Endothelial cell of umbilical vein (primary cell): ENCODE measurements around the gene SLC30A3. TPM values are rescaled to one million over a fixed set of nuclear protein-coding genes. Genes with fewer than 3 reads are reported as not detected.
"Not testable (repeated sequence)": the region's sequence is repeated elsewhere in the genome, so short reads cannot be mapped to it uniquely, and the experiment has no call there.

ENCODE experiments used
- BruUV-seq: library from RNA; stranded (reverse); fragments of 400-500 nt; replicated peaks from 2 replicates; lab custom pipeline; 2021; lab: Mats Ljungman, UMichigan
- CTCF ChIA-PET: fragments of 300-600, 350-600 bp; sonication (Branson Sonifier 250); formaldehyde crosslinking; loops from one replicate; lab custom pipeline; 2021; ENCODE audit warnings: antibody characterized with exemption, inconsistent platforms; lab: Charles Lee
- POLR2A ChIA-PET: fragments of 300-600, 350-600 bp; sonication (Branson Sonifier 250); formaldehyde crosslinking; loops from one replicate; lab custom pipeline; 2021; ENCODE audit warnings: antibody characterized with exemption, inconsistent platforms; lab: Charles Lee
- DNase-seq: peaks from one replicate; pipeline ENCODE4 v3.0.0-alpha.2; 2011; ENCODE audit warnings: low read depth, low spot score
- FAIRE-seq: peaks from 2 replicates; lab custom pipeline; 2011; peaks lifted over from hg19 to GRCh38; lab: Jason Lieb, UNC
- H2AFZ ChIP-seq: 2 replicates; pipeline ENCODE4 v1.6.0; 2012; ENCODE audit warnings: low read depth, low read length, control low read depth, inconsistent platforms
- H3K27ac ChIP-seq: 2 replicates; pipeline ENCODE4 v1.5.1; 2011; ENCODE audit warnings: low read depth, mild to moderate bottlenecking, control low read depth, low read length, moderate library complexity; ENCODE audit not compliant: insufficient read depth
- H3K27me3 ChIP-seq, 2 experiments: 2 replicates each; pipeline versions ENCODE4 v1.6.0 to v1.6.1; 2011; ENCODE audit warnings: low read length in 2 of 2, mixed read lengths in 1 of 2; ENCODE audit not compliant: control insufficient read depth in 2 of 2, insufficient read depth in 2 of 2
- H3K36me3 ChIP-seq, 2 experiments: 2 replicates in 1 of 2; 3 replicates in 1 of 2; pipeline ENCODE4 v1.5.1; 2011; ENCODE audit warnings: low read length in 2 of 2, mild to moderate bottlenecking in 1 of 2, moderate library complexity in 1 of 2; ENCODE audit not compliant: control insufficient read depth in 2 of 2, insufficient read depth in 2 of 2; ENCODE audit errors: extremely low read depth in 1 of 2
- H3K4me1 ChIP-seq: 3 replicates; pipeline ENCODE4 v1.5.1; 2011; ENCODE audit warnings: mild to moderate bottlenecking, low read length; ENCODE audit not compliant: control insufficient read depth, insufficient read depth; ENCODE audit errors: extremely low read depth
- H3K4me2 ChIP-seq: 2 replicates; pipeline ENCODE4 v1.6.1; 2011; ENCODE audit warnings: low read length, control low read depth, mixed read lengths; ENCODE audit not compliant: insufficient read depth
- H3K4me3 ChIP-seq, 3 experiments: fragments of 200-600 bp in 1 of 3; sonication (generic), shearing (Covaris generic) in 1 of 3; replicated peaks in 1 of 3; 2 replicates each; pipeline ENCODE4 v1.5.1; 2011 to 2016; ENCODE audit warnings: control low read depth in 3 of 3, low read length in 3 of 3, mild to moderate bottlenecking in 2 of 3, inconsistent platforms in 1 of 3, low read depth in 1 of 3, moderate library complexity in 1 of 3; ENCODE audit not compliant: insufficient read depth in 1 of 3
- H3K79me2 ChIP-seq: 2 replicates; pipeline ENCODE4 v1.6.0; 2012; ENCODE audit warnings: low read length, inconsistent platforms; ENCODE audit not compliant: control insufficient read depth, insufficient read depth
- H3K9ac ChIP-seq: replicated peaks from 2 replicates; pipeline ENCODE3; 2011; ENCODE audit warnings: low read length, control low read depth; ENCODE audit not compliant: insufficient read depth; ENCODE audit errors: extremely low read depth
- H3K9me1 ChIP-seq: replicated peaks from 3 replicates; pipeline ENCODE4 v1.6.0; 2011; ENCODE audit warnings: mild to moderate bottlenecking, low read length; ENCODE audit not compliant: control insufficient read depth, insufficient read depth; ENCODE audit errors: extremely low read depth
- H3K9me3 ChIP-seq: replicated peaks from 2 replicates; pipeline ENCODE4 v1.5.1; 2012; ENCODE audit warnings: low read length, inconsistent platforms; ENCODE audit not compliant: control insufficient read depth, insufficient read depth
- H4K20me1 ChIP-seq: replicated peaks from 2 replicates; pipeline ENCODE3; 2011; ENCODE audit warnings: mild to moderate bottlenecking, low read length; ENCODE audit not compliant: control insufficient read depth, insufficient read depth; ENCODE audit errors: extremely low read depth
- EZH2 ChIP-seq: IDR thresholded peaks from 2 replicates; pipeline ENCODE4 v1.6.1; 2012; ENCODE audit warnings: borderline replicate concordance, low read depth, mild to moderate bottlenecking, moderate library complexity, low read length, inconsistent platforms; ENCODE audit not compliant: severe bottlenecking
- FOS ChIP-seq: IDR thresholded peaks from 2 replicates; pipeline ENCODE4 v1.6.1; 2011; ENCODE audit warnings: mild to moderate bottlenecking, low read length, moderate library complexity, borderline replicate concordance; ENCODE audit not compliant: insufficient read depth
- GATA2 ChIP-seq: IDR thresholded peaks from 2 replicates; pipeline ENCODE4 v1.7.0; 2011; ENCODE audit warnings: low read depth, mild to moderate bottlenecking, moderate library complexity, mixed read lengths, low read length; ENCODE audit not compliant: insufficient read length, insufficient read depth
- JUN ChIP-seq: IDR thresholded peaks from 2 replicates; pipeline ENCODE4 v1.6.1; 2011; ENCODE audit warnings: borderline replicate concordance, low read depth; ENCODE audit not compliant: insufficient read length, insufficient read depth
- MYC ChIP-seq: IDR thresholded peaks from one replicate; pipeline ENCODE4 v1.6.1; 2011; ENCODE audit warnings: mild to moderate bottlenecking, low read depth, low read length
- POLR2A ChIP-seq: IDR thresholded peaks from 2 replicates; pipeline ENCODE4 v1.6.1; 2012; ENCODE audit warnings: low read depth, mild to moderate bottlenecking, control low read depth, low read length
- POLR2AphosphoS5 ChIP-seq: IDR thresholded peaks from 2 replicates; pipeline ENCODE4 v1.6.1; 2012; ENCODE audit warnings: low read depth, mild to moderate bottlenecking, control low read depth, low read length, moderate library complexity; ENCODE audit not compliant: insufficient read depth
- dilution Hi-C: fragments of 300-500 bp; cut with MboI; formaldehyde crosslinking; loops from one replicate; pipeline ENCODE4 v1.15.0; 2019; ENCODE audit warnings: low sequenced_read_pairs; ENCODE audit not compliant: extremely low pct_ligation_motif_present
- intact Hi-C: fragments of 100-400 bp; cut with micrococcal nuclease; formaldehyde crosslinking; loops from one replicate; pipeline ENCODE4 v1.10.0; 2022
- polyA plus RNA-seq, 4 experiments: library from polyadenylated mRNA; depleted of rRNA in 3 of 4; stranded (reverse) in 3 of 4; unstranded in 1 of 4; fragments of >200 nt; gene quantifications; 2 replicates each; pipeline versions ENCODE4 v1.2.1 to v1.2.3, GENCODE V29; 2011 to 2012; ENCODE audit warnings: missing spikeins in 1 of 4
- total RNA-seq: library from RNA; stranded (reverse); gene quantifications from 2 replicates; pipeline ENCODE4 v1.2.3, GENCODE V29; 2021
- TF ChIP-seq, protein P1 (sequence below): IDR thresholded peaks from 2 replicates; pipeline ENCODE4 v1.6.1; 2011; ENCODE audit not compliant: insufficient read depth, insufficient read length
- TF ChIP-seq, protein P2 (sequence below), 2 donors: IDR thresholded peaks; 1 replicate in 1 of 2; 2 replicates in 1 of 2; pipeline ENCODE4 v1.5.1; 2011; ENCODE audit warnings: low read length in 2 of 2, mild to moderate bottlenecking in 2 of 2, moderate library complexity in 2 of 2, control low read depth in 1 of 2, inconsistent platforms in 1 of 2, low read depth in 1 of 2; ENCODE audit not compliant: insufficient read depth in 1 of 2; ENCODE audit errors: extremely low read depth in 1 of 2

SLC30A3 gene
- total and polyA plus RNA-seq, 2 donors (not counting 3 experiments of a cell fraction or from before 2014, with no cell fraction given): 16.7 to 63.9 TPM

DNA sequence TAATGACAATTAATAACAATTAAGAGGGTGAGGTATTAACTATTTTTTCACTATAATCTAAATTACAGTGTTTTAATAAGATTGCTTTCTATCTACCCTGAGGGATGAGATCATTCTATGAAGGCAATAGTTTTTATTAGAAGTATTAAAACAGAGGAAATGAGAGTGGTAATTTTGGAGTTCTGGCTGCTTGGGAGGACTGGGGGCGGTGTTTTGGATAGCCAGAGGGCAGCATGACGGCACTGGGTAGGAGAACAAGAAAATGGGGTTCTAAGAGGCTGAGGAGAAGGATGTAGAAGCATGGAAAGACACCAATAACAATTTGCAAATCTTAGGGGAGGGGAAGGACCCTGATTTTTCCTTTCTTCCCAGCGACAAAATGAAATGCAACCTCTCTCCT lies 7.3 kb upstream of the SLC30A3 start:
- no TSS peak for BruUV-seq
- no peak for FAIRE-seq
- Histone ChIP-seq H3K36me3 (no peaks in the 10 kb centered on the region), H3K4me2 (no peak overlapping the region), H3K9ac (no peak overlapping the region), H3K27ac (no peak overlapping the region), H3K9me3 (no peaks in the 10 kb centered on the region), H3K27me3 (peaks cover 8% of the 10 kb centered on the region in 2 experiments), H3K9me1 (no peaks in the 10 kb centered on the region), H3K4me3 (no peak overlapping the region), H3K79me2 (no peaks in the 10 kb centered on the region), H3K4me1 (no peaks in the 10 kb centered on the region), H4K20me1 (no peaks in the 10 kb centered on the region), H2AFZ (no peak overlapping the region)
- POLR2A ChIA-PET: no interaction called here
- no peak for DNase-seq
- dilution Hi-C loops (no loop called here), intact Hi-C loops (no loop called here)
- TF ChIP-seq FOS (no peak), GATA2 (no peak), JUN (no peak), POLR2AphosphoS5 (no peak), MYC (no peak), POLR2A (no peak), EZH2 (no peak)
- TF ChIP-seq, protein P1, sequence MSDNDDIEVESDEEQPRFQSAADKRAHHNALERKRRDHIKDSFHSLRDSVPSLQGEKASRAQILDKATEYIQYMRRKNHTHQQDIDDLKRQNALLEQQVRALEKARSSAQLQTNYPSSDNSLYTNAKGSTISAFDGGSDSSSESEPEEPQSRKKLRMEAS: no peak
- TF ChIP-seq, protein P2, sequence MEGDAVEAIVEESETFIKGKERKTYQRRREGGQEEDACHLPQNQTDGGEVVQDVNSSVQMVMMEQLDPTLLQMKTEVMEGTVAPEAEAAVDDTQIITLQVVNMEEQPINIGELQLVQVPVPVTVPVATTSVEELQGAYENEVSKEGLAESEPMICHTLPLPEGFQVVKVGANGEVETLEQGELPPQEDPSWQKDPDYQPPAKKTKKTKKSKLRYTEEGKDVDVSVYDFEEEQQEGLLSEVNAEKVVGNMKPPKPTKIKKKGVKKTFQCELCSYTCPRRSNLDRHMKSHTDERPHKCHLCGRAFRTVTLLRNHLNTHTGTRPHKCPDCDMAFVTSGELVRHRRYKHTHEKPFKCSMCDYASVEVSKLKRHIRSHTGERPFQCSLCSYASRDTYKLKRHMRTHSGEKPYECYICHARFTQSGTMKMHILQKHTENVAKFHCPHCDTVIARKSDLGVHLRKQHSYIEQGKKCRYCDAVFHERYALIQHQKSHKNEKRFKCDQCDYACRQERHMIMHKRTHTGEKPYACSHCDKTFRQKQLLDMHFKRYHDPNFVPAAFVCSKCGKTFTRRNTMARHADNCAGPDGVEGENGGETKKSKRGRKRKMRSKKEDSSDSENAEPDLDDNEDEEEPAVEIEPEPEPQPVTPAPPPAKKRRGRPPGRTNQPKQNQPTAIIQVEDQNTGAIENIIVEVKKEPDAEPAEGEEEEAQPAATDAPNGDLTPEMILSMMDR (IDR thresholded peaks at IDR 0.05; ENCODE audit: extremely low read depth in 1 of 2, insufficient read depth in 1 of 2, low read depth in 1 of 2, low read length in 2 of 2): no peak
- CTCF ChIA-PET: interaction anchor here (0.9 to 3.3 kb wide), 3 partner anchors 10 to 100 kb away, joined by 3 to 30 read pairs (median 13); no protein-coding TSS in a partner anchor

DNA sequence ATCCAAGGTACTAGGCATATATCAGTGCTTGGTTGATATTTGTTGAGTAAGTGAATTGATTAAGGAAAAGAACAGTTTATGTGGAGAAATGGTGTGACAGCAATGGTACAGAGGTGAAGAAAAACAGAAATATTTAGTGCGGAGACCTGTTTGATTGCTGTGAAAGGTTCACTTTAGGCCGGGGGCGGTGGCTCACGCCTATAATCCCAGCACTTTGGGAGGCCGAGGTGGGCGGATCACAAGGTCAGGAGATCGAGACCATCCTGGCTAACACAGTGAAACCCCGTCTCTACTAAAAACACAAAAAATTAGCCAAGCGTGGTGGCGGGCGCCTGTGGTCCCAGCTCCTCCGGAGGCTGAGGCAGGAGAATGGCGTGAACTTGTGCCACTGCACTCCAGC lies 5.4 kb upstream of the SLC30A3 start:
- H2AFZ ChIP-seq, H3K79me2 ChIP-seq, H4K20me1 ChIP-seq, dilution Hi-C loops, DNase-seq, H3K9me1 ChIP-seq, intact Hi-C loops, H3K27ac ChIP-seq, H3K36me3 ChIP-seq, FAIRE-seq, H3K4me3 ChIP-seq, BruUV-seq, H3K9ac ChIP-seq, POLR2A ChIA-PET, H3K9me3 ChIP-seq, H3K4me2 ChIP-seq: not testable (repeated sequence)
- Histone ChIP-seq H3K4me1 (peaks cover 15% of the 10 kb centered on the region), H3K27me3 (peaks cover 13 to 20% of the 10 kb centered on the region in 2 experiments)
- CTCF ChIA-PET: interaction anchor here (6.9 kb wide), 1 partner anchor 12 kb away, joined by 143 read pairs; the partner anchor contains the start of gene TRIM54
